Measurements from ENCODE around the gene CACNA2D2.

The CACNA2D2 gene

GRCh38 chr3:50503504-50504342, at the start of gene CACNA2D2:
CACNA2D2 (minus strand) TSS chr3:50503634; CDS start chr3:50503423, 211 bp downstream.
- DNase-seq (ENCODE audit: low read depth, low spot score) = peak; percentile 25

- DNase-seq (ENCODE audit: low read depth, low spot score) = no peak
Measured at GRCh38 chr3:50552598-50552997, 49.2 kb upstream of the CACNA2D2 start.

DNA sequence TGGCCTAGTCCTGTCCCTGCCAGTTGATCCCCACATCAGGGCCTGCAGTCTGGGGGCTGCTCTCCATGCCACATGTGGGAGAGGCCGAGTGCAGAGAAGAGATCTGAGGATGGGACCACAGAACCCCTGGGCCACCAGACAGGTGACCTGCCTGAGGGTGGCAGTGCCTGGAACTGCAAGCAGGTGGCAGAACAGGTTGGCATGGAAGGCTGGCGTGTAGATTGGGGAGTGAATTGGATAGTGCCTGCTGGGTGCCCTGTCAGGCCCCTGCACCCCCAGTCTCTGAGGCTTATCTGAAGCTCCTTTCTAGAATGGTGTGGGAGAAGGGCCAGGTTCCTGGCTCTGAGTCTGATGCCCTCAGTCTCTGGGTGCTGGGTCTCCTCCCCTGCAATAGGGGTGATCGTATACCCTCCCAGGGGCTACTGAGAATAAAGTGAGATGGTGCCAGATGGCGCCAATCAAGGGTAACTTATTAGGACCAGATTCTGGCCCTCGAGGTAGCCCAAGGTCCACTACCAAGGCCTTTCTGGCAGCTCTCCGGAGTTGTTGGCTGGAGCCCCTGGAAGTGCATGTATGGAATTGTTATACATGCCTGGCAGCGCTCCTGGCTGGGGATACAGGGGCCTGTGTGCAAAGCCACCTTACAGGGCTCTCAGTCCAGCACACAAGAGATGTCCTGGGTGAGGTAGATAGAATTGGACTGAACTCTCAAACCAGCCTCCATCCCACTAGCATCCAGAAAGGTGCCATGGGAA, 48.4 kb upstream of the CACNA2D2 start:
- DNase-seq (ENCODE audit: low read depth, low spot score) = no peak

DNA sequence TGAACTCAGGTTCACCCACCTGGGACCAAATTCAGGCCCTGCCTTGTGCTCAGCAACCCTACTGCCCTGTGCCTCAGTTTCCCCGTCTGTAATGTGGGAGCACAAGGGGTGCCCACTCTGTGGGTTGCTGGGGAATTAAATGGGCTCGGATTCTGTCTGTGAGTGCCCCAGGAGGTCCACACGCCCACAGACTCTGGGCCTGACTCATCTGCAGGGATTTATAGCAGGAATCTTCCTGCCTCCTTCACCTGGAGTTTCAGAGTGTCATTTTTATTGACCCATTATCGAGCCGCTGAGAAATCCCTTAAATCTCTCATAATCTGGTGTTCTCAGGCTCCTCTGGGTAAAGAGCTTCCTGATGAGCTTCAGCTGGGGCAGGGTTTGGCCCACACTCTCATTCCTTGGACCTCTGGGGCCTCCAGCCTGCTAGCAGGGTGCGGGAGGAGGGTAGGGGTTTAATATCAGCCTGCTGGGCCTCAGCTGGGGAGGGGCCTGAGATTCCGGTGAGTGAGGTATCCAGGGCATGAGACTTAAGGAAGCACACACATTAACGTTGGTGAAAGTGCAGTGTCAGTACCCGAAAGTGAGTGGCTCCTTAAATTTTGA, 47.7 kb upstream of the CACNA2D2 start:
- no peak for DNase-seq (ENCODE audit: low read depth, low spot score)

GRCh38 chr3:50550079-50550736, 46.8 kb upstream of the CACNA2D2 start:
- no peak for DNase-seq (ENCODE audit: low read depth, low spot score)

DNA sequence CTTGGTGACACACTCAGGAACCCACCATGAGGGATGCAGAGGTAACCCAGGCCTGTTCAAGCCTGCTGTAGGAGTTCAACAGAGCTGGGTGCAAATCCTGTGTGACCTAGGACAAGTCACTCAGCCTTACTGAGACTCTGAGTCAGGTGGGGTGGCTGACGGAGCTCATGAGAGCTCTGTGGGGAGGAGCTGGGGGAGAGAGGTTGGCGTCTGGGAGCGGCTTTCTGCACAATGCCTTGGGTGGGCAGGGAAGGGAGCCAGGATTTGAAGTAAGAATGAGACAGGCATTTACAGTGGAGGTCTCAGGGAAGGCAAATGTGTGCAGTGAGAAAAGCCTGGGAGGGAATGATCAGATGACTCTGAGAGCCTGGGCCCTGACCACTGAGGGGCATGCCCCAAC, 45.8 kb upstream of the CACNA2D2 start:
- no peak for DNase-seq (ENCODE audit: low read depth, low spot score)

GRCh38 chr3:50545781-50546180, 42.3 kb upstream of the CACNA2D2 start:
- no peak for DNase-seq (ENCODE audit: low read depth, low spot score)

DNA sequence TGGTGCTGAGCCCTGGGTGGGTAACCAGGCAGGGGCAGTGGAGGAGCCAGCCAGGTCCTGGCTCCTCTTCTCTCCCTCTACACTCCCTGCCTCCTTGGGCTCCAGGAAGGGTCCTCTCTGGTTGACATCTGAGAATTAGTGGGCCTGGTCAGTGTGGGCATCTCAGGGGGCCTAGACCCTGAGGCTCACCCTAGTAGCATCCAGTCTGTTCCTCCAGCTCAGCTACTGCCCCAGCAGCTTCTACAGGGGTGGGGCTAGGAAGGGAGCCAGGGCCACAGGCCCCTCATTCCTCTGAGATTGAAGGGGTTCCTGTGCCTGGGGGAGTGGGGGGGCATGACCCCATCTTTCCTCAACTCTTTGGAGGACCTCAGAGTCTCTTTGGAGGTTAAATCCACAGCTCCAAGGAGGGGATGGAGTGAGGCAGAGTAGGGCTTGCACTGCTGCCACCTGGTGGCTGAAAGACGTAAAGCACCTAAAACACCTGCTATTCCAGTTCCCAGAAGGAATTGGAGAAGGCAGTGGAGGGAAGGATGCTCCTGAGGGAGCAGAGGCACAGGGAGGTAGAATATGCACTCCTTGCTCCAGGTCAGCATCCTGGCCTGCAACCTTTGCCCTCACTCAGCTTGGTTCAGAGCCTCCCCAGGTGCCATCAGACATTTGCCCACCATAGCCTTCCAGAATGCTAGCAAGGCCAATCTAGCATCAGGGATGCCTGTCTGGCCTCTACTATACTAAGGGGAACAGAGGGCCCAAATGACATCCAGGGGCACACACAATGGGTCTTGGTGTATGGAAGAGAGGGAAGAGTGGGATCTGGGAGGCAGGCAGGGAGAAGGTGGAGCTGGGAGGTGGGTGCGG, 39.0 kb upstream of the CACNA2D2 start:
- DNase-seq (ENCODE audit: low read depth, low spot score) = peak; percentile 20

DNA sequence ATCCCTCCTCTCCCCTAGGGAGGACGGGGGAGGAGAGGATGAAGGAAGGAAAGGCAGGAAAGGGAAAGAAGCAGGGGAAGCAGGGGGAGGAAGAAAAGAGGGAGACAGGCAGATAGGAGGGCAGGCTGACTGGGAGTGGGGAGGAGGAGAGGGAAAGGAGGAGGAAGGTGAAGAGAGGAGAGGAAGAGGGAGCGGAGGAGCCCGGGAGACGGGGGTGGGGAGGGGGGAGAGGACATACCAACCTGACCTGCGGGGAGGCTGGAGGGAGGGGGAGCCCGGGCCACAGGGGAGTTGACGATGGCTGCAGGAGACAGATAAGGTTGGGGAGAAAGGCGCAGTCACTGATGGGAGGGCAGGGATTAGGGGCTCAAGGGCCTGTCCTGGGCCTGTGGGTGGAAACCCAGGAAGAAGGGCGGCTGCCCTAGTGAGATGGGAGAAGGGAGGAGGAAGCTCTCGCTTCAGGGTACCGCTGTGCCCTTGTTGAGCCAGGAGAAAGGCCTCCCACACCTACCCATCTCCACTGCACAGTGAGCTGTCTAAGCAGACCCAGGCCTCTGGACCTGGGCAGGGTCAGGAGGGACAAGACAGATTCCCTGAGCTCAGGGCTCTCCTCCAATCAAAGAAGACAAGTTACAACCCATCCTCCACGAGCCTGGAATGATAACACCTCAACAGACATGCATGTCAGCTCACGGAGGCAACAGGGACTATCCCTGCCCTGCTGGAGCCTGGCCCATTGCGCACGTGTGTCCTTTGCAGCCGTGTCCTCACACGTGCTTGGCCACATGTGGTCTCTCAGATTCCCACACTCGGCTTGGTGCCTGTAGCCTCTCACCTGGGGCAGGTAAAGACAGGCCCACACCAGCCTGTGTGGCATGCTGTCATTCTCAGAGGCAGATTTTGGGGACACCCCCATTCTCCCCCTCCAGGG, 36.2 kb upstream of the CACNA2D2 start:
- DNase-seq (ENCODE audit: low read depth, low spot score) = no peak

DNA sequence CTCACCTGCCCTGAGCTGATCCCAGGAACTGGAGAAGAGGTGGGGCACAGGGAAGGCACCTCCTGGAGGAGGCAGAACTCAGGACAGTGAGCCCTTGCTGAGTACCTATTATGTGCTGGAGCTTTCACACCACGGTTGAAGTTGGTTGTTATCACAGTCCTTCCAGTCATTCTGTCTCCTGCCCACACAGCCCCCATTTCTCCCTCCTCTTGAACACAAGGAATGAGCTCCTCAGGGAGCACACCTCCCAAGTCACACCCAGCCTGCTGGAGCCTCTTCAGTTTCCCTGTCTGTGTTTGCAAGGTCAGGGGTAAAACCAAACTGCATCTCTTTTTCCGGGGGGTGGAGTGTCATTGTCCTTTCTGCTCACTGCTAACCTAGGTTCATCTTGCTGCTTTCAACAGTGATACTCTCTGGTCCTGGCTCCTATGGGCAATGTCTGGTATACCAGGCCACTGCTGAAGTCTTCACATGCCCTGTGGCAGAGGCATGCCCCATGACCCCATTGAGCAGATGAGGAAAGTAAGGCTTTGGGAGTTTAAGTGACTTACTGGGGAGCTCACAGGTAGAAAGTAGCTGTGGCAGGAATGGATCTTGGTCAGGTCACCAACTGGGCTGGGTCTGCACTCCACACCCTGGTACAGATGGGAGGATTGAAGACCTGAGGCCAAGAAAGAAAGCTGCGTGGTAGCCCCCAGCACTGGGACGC, 34.1 kb upstream of the CACNA2D2 start:
- DNase-seq (ENCODE audit: low read depth, low spot score) = no peak

DNA sequence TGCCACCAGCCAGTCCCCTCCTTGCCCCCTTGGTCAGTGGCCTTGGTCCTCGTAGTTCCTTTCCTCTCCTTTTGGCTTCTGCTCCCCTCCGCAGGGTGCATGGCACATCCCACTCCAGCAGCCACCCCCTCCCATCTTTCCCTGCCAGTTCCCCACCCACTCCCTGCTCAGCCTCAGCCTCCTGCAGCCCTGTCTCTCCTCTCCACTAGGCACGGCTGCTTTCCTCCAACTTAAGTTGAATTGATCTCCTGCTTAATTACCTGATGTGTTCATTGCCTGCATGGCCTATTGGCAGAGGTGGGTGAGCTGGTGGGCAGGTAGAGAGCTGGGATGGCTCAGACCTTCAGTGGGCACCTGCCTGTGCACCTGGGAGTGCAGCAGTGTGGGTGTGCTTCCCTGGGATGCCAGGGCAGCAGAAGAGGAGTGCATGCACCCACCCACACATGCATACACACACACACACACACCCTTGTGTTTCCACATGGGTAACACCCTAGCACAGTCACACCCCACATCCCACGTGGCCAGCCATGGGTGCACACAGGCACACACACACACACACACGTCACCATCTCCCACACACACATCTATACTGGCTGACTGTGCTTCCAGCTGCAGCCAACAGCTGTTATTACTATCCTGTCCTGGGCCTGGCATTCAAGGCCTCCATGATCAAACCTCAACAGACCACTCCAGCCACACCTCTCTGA, 33.2 kb upstream of the CACNA2D2 start:
- DNase-seq (ENCODE audit: low read depth, low spot score) = no peak

DNA sequence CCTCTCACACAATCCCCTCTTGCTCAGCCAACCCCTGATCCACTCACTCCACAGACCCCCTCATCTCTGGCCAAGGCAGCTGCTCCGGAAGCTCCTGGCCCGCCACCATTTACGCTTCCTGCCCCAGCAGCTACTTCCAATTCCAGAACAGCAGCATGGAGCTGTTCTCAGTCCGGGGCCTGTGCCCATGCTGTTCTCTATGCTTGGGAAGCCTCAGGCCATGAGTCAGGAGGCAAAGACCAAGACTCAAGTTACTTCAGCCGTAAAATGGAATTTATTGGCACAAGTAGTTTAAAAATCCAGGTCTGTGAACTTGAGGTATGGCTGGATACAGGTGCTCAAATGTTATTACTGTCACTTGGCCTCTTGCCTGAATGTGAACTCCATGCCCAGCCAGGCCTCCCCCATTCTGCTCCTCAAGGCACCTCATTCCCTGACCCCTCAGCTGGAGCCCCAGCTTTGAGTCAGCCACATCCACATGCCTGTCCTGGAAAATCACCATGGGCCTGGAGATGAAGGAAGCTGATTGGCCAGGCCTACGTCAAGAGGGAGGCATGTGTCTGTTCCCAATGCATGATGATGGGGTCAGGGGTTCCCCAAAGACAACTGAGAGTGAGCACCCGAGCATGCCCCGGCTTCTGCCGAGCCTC, 31.4 kb upstream of the CACNA2D2 start:
- DNase-seq (ENCODE audit: low read depth, low spot score) = no peak

GRCh38 chr3:50533807-50534461, 30.5 kb upstream of the CACNA2D2 start:
- no peak for DNase-seq (ENCODE audit: low read depth, low spot score)

GRCh38 chr3:50533316-50533715, 29.9 kb upstream of the CACNA2D2 start:
- DNase-seq (ENCODE audit: low read depth, low spot score) = no peak

DNA sequence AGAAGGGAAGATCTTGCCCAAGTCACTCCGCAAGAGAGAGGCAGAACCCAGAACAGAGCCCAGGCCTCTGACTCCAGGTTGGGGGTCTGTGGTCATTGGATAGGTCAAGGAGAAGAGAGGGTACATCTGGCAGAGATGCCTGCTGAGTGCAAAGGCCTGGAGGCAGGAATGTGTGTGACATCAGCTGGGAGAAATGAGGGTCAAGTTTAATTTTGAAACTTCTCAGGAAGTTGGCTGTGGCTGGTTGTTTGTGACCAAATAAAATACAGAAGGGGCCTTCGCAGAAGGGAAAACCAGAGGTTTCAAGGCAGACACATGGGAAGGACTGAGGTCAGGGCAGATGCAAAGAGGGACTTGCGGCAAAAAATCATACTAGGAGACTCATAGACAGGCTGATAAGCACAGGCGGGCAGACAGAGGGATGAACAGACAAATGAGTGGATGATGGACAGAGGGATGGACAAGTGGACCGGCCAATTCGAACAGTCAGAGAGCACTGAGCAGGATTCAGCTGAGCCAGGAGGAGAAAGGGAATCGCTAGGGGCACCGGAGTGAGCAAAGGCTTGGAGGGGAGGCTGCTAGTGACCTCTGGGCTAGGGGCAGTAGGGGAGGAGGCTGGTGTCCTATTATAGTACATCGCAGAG, 28.8 kb upstream of the CACNA2D2 start:
- no peak for DNase-seq (ENCODE audit: low read depth, low spot score)

GRCh38 chr3:50531201-50531600, 27.8 kb upstream of the CACNA2D2 start:
- DNase-seq (ENCODE audit: low read depth, low spot score) = no peak

Measured in activated CD4-positive, CD25-positive, alpha-beta regulatory T cell treated with anti-CD3 and anti-CD28 coated beads, Interleukin-2, amount 50 U/mL, for 16 hours (primary cell).